Measurements from ENCODE around the gene CDC42BPA.
"Not testable (repeated sequence)": the region's sequence is repeated elsewhere in the genome, so short reads cannot be mapped to it uniquely, and the experiment has no call there.

CDC42BPA gene

DNA sequence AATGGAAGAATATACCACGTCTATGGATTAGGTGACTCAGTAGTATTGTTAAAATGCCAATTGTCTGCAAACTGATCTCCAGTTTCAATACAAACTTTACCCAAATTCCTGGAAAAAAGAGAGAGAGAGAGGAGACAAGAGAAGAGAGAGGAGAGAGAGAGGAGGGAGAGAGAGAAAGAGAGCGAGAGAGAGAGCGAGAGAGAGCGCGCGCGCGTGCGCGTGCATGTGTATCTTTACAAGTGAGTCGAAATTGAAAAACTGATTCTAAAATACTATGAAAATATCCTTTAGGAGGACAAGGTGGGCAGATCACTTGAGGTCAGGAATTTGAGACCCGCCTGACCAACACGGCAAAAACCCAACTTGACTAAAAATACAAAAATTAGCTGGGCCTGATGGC is 65.2 kb downstream of the CDC42BPA start:
- DNase-seq = no peak

DNA sequence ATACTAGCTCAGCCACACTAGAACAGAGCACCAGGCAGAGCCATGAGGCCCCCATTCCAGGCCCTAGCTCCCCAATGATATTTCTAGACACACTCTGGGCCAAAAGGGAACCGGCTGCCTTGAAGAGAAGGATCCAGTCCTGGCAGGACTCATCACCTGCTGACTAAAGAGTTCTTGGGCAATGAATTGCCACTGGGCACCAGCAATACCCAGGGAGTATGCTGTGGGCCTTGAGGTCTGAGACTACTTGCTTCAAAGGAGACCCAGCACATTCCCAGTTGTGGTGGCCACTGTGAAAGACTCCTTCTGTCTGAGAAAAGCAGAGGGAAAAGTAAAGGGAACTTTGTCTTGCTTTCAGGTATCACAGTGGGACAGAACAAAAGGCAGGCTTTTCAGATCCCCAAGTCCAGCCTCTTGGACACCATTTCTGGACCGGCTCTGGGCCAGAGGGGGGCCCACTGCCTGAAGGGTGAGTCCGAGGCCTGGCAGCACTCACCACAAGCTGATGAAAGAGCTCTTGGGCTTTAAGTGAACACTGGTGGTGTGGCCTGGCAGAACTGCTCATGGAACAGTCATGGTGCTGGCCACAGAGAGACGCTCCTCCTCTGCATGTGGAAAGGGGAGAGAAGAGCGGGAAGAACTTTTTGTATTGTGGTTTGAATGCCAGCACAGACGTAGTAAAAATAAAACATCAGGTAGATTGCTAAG is 72.5 kb downstream of the CDC42BPA start:
- DNase-seq = no peak

DNA sequence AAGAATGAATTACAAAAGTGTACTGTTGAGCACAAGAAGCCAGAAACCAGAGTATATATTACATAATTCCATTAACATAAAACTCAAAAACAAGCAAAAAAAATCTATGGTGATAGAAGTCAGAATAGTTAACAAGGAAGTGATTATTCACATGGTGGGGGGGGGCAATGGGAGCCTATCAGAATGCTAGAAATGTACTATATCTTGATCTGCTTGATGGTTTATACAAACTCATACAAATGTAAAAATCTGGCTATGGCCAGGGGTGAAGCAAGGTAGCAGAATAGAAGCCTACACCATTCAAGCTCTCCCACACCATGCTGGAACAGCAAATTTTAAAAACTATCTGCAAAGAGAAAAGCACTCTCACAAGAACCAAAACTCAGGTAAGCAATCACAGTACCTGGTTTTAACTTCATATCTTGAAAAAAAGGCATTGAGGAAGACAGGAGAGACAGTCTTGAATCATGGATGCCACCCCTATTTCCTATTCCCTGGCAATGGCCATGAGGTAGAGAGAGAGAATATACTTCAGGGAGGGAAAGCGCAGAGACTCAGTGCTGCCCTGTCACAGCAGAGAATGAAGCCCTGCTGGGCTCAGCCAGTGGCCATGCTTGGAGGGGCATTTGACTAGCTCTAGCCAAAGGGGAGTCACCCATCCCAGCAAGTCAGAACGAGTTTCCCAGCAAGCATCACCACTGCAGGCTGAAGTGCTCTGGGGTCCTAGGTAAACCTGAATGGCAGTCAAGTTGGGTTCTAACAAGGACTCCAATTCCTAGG is 73.8 kb downstream of the CDC42BPA start:
- DNase-seq = no peak

DNA sequence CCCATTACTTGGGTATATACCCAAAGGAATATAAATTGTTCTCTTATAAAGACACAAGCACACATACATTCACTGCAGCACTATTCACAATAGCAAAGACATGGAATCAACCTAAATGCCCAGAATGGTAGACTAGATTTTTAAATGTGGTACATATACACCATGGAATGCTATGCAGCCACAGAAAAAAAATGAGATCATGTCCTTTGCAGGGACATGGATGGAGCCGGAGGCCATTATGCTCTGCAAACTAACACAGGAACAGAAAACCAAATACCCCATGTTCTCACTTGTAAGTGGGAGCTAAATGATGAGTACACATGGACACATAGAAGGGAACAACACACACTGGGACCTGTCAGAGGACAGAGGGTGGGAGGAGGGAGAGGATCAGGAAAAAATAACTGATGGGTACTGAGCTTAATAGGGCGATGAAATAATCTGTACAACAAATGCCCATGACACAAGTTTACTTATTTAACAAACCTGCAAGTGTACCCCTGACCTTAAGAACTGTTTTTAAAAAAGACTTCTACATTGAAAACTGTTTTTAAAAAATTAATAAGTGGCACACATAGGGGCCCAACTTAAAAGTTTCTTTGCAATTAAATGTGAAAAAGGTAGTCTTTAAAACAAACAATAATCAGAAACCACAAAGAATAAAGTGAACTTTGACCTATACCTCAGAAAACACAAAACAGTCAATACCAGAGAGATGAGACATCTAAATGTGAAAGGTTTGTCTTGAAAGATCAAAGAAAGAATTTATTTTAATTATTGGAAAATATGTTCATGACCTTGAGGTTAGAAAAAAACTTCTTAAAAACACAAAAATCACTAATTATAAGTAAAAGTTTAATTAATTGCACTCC is 75.2 kb downstream of the CDC42BPA start:
- DNase-seq = no peak

DNA sequence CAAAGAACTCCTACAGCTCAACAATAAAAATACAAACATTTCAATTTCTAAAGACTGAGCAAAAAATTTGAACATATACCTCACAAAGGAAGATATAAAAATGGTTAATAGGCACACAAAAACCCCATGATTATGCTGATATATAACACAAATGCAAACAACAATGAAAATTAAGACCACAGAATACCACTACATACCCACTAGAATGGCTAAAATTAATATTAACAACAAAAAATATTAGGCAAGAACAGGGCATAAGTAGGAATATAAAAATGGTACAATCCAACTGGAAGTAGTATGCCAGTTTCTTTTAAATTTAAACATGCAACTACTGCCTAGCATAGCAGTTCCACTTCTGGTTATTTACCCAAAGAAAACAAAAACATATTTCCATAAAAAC is 77.3 kb downstream of the CDC42BPA start:
- DNase-seq = no peak

DNA sequence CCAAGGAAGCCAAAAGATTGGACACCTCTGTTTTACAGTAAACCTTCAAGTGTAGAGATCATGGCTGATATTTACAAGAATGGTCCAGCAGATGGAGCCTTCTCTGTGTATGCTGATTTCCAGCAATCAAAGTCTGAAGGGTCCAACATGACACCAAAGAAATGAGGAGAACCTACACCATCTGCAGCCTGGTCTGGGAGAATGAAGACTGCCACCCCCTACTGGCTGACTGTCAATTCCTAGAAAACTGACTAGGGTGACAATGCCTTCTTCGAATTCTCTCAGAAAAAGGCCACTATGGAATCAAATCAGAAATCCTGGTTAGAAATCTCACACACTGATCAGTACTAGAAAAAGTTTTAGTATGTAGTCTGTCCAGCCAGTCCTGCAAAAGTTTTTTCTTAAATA is 83.3 kb downstream of the CDC42BPA start:
- peak; percentile 24 to 74 for DNase-seq

DNA sequence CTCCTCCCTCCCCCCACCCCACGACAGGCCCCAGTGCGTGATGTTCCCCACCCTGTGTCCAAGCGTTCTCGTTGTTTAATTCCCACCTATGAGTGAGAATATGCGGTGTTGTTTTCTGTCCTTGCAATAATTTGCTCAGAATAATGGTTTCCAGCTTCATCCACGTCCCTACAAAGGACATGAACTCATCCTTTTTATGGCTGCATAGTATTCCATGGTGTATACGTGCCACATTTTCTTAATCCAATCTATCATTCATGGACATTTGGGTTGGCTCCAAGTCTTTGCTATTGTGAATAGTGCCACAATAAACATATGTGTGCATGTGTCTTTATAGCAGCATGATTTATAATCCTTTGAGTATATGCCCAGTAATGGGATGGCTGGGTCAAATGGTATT is 87.2 kb downstream of the CDC42BPA start:
- not testable (repeated sequence) for DNase-seq

DNA sequence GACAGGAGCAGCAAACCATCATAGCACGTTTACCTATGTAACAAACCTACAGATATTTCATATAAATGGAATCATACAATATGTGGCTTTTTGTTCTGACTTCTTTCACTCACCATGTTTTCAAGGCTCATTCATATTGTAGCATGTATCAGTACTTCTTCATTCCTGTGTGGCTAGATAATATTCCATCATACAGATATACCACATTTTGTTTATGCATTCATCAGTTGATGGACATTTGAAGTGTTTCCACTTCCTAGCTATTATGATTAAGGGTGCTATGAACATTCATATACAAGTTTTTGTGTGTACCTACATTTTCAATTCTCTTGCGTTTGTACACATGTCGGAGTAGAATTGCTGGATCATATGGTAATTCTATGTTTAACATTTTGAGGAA is 90.1 kb downstream of the CDC42BPA start:
- DNase-seq = no peak

DNA sequence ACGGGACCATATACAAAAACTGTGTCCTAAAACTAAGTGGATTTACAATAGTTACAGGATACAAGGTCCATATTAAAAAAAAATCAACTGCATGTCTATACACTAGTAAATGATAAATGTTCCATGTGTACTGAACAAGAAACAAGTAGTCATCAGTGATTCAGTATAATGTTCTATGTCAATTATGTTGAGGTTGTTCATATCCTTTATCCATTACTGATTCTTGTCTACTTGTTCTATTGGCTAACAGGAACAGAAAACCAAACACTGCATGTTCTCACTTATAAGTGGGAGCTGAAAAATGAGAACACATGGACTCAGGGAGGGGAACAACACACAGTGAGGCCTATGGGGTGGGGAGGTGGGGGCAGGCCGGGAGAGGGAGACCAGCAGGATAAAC is 90.5 kb downstream of the CDC42BPA start:
- no peak for DNase-seq

DNA sequence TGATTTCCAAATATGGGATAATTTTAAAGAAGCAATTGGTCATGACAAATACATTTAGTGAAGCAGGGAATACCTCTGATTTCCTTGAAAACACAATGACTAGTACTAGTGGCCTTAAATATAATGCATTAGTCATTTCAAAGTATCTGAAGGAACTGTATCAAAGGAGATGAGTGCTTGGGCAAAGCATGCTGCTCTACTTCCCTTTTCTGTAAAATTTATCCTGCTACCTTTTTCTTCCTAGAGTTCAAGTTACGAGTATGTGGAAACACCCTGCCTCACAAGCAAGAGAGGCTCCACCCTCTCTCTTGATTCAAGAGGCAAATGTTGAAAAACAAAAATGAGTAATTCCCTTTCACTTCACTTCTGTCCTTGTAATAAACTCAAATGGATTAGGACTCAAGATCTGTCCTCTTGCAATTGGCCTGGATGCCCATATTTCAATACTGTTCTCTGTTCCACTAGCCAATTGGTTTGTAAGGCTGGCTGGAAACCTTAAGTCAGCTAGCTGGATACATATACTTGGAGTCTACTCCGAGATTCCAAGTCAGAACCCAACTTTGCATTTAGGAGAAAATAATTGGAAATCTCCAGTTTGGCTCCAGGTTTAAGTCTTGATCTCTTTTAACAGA is 92.5 kb downstream of the CDC42BPA start:
- DNase-seq = peak in 1 of 2 experiments; percentile 1

DNA sequence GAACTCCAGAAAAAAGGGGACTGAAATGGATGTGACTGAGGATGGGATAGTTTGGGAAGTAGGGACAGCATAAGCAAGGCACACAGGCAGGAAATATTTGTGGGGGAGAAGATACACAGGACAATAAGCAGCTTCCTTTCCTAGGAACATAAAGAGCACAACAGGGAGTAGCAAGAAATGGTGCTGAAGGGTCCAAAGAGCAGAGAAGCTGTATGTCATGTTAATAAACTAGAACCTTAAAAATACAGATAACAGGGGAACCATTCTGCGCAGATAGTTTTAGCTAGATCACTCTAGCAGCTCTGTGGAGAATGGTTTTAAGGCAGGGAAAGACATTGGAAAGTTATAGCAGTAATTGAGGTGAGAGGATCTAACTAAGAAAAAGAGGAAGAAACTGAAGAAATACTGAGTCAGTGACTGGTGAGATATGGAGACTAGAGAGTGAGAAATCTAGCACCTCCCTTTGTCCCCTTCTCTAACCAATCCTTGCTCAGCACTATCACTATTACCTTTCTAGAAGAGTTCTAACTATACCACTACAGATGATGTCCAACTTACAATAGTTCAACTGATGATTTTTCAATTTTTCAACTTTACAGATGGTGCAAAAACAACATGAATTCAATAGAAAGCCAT is 95.0 kb downstream of the CDC42BPA start:
- no peak for DNase-seq

DNA sequence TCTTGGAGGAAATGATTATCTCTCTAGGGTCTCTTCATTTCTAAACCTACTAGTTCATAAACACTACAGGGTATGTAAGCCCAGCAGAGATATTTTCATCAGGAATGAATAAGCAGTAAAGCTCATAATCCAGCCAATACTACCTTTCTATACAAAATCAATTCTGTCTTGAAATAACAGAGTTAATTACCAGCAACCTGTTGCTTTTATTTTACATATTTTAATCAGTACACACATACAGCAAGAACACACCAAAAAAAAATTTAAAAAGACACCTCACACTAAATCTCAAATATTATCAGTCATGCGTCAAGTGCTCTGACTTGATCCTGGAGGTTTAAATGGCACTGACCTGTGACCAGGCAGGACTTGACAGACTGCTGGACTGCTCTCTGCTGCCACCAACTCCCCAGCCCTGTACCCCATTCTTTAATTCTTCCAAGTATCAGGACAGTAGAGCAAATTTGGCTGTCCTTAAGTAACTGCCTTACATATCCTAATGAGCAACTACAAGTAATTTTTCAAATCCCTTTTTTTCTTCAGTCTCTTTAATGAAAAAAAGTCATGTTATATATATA is 98.5 kb downstream of the CDC42BPA start:
- no peak for DNase-seq

DNA sequence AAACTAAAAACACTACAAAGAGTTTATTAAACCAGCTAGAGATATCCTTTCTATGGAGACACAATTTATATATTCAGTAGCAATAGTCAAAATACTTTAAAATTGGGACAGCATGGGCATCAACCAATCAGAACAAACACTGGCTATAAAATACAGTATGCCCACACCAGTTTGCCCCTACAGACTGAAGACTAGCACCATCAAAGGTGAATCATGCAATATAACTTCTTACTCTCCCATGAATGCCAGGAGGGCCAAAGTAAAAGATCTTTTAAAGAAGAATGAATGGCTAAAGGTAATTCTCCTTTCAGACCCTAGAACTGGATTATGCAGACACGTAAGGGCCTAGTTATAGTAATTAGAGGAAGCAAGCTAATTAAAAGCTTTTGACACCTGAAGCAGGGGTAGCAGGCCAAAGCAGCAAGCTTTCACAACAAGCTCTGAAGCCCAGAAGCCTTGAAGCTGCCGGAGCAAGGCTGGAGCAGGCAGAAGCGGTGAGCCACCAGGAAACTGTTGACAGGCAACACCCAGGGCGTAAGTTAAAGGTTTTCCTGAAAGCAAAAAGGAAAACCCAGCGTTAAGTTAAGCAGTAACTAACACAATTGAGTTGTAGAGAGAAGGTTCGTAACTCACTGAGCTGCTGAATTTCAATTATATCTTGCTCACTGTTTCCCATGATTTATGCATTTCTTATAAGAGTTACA is 99.3 kb downstream of the CDC42BPA start:
- DNase-seq = no peak

DNA sequence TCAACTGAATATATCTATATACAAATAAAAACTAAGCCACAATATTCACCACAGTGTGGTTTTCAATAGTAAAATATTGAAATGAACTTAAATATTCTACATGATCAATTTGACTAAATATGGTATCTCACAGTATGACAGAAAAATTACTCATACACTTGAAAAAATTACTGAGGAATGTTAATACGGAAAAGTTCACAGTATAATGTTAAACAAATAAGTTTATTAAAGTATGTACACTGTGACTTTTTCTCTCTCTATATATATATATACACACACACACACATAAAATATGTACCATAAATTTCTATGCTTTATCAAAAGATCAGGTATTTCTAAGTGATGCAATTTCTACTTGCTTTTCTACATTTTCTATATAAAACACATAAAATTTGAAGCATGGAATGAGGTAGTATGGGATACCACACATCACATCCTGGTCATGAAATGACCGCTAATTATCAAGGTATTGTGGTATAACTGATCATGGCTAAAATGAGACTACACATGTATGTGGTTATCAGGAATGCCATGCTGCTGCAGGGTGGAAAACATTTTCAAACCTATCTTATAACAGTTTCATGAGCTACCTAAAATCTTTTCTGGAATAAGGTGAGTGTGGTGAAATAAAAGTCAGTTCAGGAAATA is 102.3 kb downstream of the CDC42BPA start:
- no peak for DNase-seq

DNA sequence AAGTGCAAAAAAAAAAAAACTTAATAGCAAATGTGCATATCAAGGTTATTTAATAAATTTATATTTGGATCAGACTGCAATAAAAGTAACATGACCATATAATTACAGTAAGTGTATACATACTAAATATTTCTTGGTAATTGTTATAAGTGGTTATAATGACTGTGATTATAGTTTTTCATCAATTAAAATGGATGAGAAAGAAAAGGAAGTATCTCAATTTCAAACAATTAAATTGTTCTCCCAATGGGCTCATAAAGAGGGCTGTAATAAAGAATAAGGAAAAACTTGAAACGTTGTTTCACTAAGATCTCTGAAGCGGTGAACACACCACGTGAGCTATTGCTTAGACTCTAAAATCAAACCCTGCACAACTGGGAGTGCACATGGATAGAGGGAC is 104.1 kb downstream of the CDC42BPA start:
- DNase-seq = no peak

DNA sequence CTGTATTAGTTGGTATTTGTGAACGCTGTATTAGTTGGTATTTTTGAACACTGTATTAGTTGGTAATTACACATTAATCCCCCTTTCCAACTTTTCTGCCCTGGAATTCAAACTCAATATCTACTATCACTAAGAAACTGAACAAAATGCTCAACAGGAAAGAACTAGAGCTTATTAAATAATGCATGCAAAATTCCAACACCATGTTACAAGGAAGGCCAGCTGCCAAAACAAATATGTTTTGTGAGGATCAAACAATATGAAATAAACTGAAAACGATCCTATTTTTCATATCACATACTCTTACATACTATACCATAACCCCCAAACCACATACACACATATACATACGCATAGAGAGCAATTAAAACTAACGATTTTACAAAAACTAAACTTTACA is 104.9 kb downstream of the CDC42BPA start:
- no peak for DNase-seq

DNA sequence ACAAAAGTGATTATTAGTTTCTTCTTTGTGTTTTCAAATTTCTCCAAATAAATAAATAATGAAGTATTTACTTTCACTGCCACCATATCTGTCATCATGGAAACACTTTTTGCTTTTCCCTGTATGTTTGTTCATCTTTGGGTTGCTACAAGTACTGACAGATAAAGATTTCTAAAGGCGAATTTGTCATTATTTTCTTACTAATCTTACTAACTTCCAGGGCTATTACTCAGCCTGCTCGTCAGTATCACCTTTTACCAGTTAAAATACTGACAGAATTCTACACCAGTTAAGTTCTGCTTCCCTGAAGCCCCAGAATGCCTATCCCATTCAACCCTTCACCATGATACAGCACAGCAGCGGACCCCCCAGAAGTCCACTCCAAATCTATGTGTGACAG is 106.1 kb downstream of the CDC42BPA start:
- DNase-seq = no peak

DNA sequence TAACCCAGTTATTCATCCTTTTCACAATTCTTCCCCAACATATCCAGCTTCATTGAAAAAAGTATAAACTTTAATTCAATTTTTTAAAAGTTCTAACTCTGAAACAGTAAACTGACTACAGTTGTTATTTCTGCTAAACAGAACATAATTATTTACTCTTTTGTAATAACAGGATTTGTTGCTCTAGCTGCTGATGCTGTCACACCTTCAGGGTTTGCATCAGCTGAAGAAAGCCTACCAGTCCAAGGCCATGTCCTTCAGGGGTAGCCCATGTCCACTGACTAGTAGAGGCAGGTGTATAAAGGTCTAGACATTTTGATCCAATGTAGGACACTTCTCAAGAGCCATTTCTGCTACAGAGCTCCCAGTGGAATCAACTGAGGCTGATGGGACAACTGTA is 107.7 kb downstream of the CDC42BPA start:
- no peak for DNase-seq

DNA sequence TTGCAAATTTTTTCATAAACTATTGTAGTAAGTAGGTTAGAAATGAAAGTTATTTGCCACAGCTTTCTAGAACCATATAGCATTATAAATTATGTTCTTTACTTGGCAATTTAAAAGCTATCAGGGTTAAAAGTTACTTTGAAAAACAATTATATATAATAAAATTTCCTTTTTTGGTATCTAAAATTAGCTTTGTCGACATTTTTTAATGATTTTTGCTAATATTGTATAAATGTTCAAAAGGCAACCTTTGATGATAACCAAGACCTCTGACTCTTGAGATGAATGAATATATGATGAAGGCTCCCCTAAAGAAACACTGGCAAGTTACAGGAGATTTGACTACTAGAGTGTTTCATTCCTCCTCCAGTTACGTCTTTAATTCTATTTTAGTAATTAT is 121.2 kb downstream of the CDC42BPA start:
- DNase-seq = no peak

DNA sequence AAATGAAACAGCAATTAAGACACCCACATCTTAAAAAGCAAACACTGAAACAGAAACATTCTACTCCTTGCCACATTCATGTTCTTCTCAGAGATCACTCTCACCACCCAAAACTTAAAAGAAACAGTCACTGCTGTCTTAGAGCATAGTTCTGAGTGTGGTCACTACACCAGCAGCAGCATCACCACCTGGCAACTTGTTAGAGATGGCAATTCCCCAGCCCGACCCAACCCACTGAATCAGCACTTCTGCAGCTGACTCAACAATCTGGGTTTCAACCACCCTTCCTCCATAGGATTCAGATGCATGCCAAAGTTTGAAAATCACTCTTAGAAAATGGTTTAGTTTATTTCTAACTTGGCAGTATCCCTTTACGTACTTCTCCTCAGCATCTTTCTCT is 126.1 kb downstream of the CDC42BPA start:
- DNase-seq = no peak

DNA sequence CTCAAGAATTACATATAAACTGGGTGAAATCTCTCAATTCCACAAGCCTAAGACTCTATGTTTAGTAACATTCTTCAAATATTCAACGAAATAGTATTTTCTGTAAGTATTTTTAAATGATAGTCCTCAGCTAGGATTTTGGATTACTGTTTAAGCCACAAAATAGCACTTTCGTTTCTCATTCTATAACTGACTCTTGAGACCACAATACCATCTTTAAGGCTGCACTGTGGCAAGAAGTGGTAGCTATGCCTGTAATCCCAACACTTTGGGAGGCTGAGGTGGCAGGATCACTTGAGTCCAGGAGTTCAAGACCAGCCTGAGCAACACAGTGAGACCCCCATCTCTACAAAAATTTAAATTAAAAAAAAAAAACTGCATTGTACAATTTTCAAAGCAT is 126.7 kb downstream of the CDC42BPA start:
- no peak for DNase-seq
